ENCODE measurements around the gene RBM24.

The RBM24 gene

DNA sequence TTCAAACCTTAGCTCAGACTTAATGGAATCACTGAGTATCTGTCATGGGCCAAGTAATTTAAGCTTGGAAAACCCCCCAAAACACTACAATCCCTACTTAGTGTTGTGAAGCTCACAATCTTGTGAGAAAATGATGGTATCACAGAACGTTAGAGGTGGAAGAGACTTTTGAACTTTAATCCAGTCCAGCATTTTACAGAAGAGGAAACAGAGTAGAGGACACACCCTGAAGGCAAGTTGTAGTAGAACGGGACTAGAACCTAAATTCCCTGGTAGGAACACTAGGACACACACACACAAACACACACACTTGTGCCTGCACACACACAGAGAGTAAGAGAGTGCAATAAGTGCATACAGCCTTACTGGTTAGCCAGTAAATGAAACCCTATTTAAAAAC, 62.1 kb downstream of the RBM24 start:
- no peak for DNase-seq (ENCODE audit: low spot score)
